PC-9 (cell line): ENCODE data around the gene CNTN5. TPM values are rescaled to one million over a fixed set of nuclear protein-coding genes. Genes with fewer than 3 reads are reported as not detected.

Source experiments
- BruUV-seq: library from RNA; stranded (reverse); fragments of 400-500 nt; replicated peaks from 2 replicates; lab custom pipeline; 2021; lab: Mats Ljungman, UMichigan
- CTCF ChIA-PET: fragments of 300-600 bp; sonication (Branson Sonifier 250); formaldehyde crosslinking; loops from one replicate; lab custom pipeline; 2022; ENCODE audit warnings: antibody characterized with exemption; lab: Charles Lee
- POLR2A ChIA-PET: fragments of 300-600 bp; sonication (Branson Sonifier 250); formaldehyde crosslinking; loops from one replicate; lab custom pipeline; 2022; ENCODE audit warnings: antibody characterized with exemption; ENCODE audit not compliant: unreplicated experiment; lab: Charles Lee
- DNase-seq, 2 experiments: peaks; one replicate each; pipeline versions ENCODE4 v3.0.0 to v3.0.0-alpha.2; 2015 to 2022; ENCODE audit warnings: mixed read lengths in 1 of 2
- H2AFZ ChIP-seq: fragments of 200-600 bp; sonication (generic); 2 replicates; pipeline ENCODE4 v1.8.1; 2017; ENCODE audit warnings: antibody characterized with exemption
- H3F3A ChIP-seq: fragments of 200-600 bp; sonication (generic); 2 replicates; pipeline ENCODE4 v1.8.1; 2017; ENCODE audit warnings: antibody characterized with exemption, mild to moderate bottlenecking, low read depth; ENCODE audit not compliant: insufficient read depth
- H3K27ac ChIP-seq: fragments of 200-600 bp; sonication (generic); 2 replicates; pipeline ENCODE4 v1.6.1; 2016; ENCODE audit warnings: mixed run types
- H3K27me3 ChIP-seq: fragments of 200-600 bp; sonication (generic); 2 replicates; pipeline ENCODE4 v1.6.1; 2016; ENCODE audit warnings: low read depth, mixed run types; ENCODE audit not compliant: insufficient read depth
- H3K36me3 ChIP-seq: fragments of 200-600 bp; sonication (generic); 2 replicates; pipeline ENCODE4 v1.6.1; 2016; ENCODE audit warnings: low read depth, mixed run types
- H3K4me1 ChIP-seq: fragments of 200-600 bp; sonication (generic); replicated peaks from 2 replicates; pipeline ENCODE4 v1.6.1; 2016; ENCODE audit warnings: mixed run types; ENCODE audit not compliant: insufficient read depth
- H3K4me2 ChIP-seq: fragments of 200-600 bp; sonication (generic); 2 replicates; pipeline ENCODE4 v1.6.1; 2017; ENCODE audit warnings: mixed run types
- H3K4me3 ChIP-seq: fragments of 200-600 bp; sonication (generic); 2 replicates; pipeline ENCODE4 v1.6.1; 2016; ENCODE audit warnings: mixed run types
- H3K79me2 ChIP-seq: fragments of 200-600 bp; sonication (generic); 2 replicates; pipeline ENCODE4 v1.6.1; 2017; ENCODE audit warnings: low read depth, mixed run types
- H3K9me2 ChIP-seq: fragments of 200-600 bp; sonication (generic); 2 replicates; pipeline ENCODE4 v1.8.1; 2017; ENCODE audit warnings: mild to moderate bottlenecking; ENCODE audit not compliant: insufficient read depth
- H3K9me3 ChIP-seq: fragments of 200-600 bp; sonication (generic); 2 replicates; pipeline ENCODE4 v1.8.1; 2016; ENCODE audit warnings: low read depth; ENCODE audit not compliant: insufficient read depth
- H4K20me1 ChIP-seq: fragments of 200-600 bp; sonication (generic); 2 replicates; pipeline ENCODE4 v1.8.1; 2017; ENCODE audit not compliant: insufficient read depth
- EZH2 ChIP-seq: fragments of 200-600 bp; sonication (generic); IDR thresholded peaks from 2 replicates; pipeline ENCODE4 v1.8.0; 2017; ENCODE audit warnings: antibody characterized with exemption, low read depth
- intact Hi-C: fragments of 100-400 bp; cut with micrococcal nuclease; formaldehyde crosslinking; loops from one replicate; pipeline ENCODE4 v1.10.0; 2022; ENCODE audit not compliant: unreplicated experiment
- total RNA-seq: library from RNA; stranded (reverse); gene quantifications from 2 replicates; pipeline ENCODE4 v1.2.3, GENCODE V29; 2021
- TF ChIP-seq, protein P1 (sequence below): fragments of 200-600 bp; sonication (generic); conservative IDR thresholded peaks from 2 replicates; pipeline ENCODE4 v1.6.1; 2017; ENCODE audit warnings: mixed run types, antibody characterized with exemption, mild to moderate bottlenecking, moderate library complexity

CNTN5 gene
- total RNA-seq, 1 experiment from 2014 or later: not detected

DNA sequence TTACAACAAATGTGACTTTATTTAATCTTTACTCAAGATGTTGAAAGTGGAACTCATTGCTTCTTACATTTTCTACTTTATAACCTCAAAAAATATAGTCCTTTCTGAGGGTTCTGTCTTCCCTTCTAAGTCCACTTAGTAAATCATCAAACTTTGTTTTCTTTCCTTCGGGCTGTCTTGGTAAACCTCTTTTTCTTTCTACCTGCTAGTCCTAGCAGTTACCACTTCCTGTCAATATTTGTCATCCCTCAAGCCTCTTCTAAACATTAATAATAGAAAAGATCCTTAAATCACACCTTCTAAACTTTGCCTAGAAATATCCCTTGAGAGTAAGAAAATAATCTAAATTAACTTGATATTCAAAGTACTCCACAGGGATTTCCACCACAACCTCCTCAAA lies 580.4 kb downstream of the CNTN5 start:
- Histone ChIP-seq H3K9me3 (no peaks in the 10 kb centered on the region), H3K4me1 (no peaks in the 10 kb centered on the region), H3K27ac (no peak overlapping the region), H3K9me2 (no peaks in the 10 kb centered on the region), H3K4me3 (no peak overlapping the region), H3K36me3 (no peaks in the 10 kb centered on the region), H4K20me1 (0 out of 2 replicates have a peak, but pooled peaks cover 3% of the 10 kb centered on the region), H3K27me3 (no peaks in the 10 kb centered on the region), H3K4me2 (no peak overlapping the region), H3K79me2 (no peaks in the 10 kb centered on the region), H2AFZ (no peak overlapping the region), H3F3A (no peaks in the 10 kb centered on the region)
- intact Hi-C loops: no loop called here
- ChIA-PET POLR2A (no interaction called here), CTCF (no interaction called here)
- no TSS peak for BruUV-seq
- no peak for TF ChIP-seq EZH2
- TF ChIP-seq, protein P1, sequence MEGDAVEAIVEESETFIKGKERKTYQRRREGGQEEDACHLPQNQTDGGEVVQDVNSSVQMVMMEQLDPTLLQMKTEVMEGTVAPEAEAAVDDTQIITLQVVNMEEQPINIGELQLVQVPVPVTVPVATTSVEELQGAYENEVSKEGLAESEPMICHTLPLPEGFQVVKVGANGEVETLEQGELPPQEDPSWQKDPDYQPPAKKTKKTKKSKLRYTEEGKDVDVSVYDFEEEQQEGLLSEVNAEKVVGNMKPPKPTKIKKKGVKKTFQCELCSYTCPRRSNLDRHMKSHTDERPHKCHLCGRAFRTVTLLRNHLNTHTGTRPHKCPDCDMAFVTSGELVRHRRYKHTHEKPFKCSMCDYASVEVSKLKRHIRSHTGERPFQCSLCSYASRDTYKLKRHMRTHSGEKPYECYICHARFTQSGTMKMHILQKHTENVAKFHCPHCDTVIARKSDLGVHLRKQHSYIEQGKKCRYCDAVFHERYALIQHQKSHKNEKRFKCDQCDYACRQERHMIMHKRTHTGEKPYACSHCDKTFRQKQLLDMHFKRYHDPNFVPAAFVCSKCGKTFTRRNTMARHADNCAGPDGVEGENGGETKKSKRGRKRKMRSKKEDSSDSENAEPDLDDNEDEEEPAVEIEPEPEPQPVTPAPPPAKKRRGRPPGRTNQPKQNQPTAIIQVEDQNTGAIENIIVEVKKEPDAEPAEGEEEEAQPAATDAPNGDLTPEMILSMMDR: no peak
- DNase-seq: no peak

DNA sequence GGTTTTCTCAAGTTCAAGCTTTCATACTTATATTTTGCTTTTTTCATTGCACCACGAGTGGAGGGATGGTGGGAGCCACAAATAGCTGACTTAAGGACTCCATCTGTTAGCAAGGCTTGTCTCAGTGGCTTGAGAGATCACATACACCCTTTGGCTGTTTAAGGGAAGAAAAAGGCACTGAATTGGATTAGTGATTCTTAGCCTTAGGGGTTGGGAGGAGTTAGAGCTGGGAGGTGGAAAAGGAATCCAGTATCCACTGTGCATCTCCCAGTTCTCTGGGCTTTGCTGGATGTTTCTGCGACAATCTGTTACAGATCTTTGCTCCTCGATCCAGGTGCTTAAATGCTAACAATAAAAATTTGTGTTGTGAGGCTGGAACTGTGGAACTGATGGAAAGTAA lies 593.6 kb downstream of the CNTN5 start:
- no peak overlapping the region for H3K4me2 ChIP-seq
- DNase-seq: no peak
- intact Hi-C loops: no loop called here
- H3K27me3 ChIP-seq: no peaks in the 10 kb centered on the region
- no peaks in the 10 kb centered on the region for H3K9me2 ChIP-seq
- ChIA-PET CTCF (no interaction called here), POLR2A (no interaction called here)
- H3K36me3 ChIP-seq: no peaks in the 10 kb centered on the region
- no peak overlapping the region for H3K4me3 ChIP-seq
- no peaks in the 10 kb centered on the region for H3K4me1 ChIP-seq
- no peaks in the 10 kb centered on the region for H3K9me3 ChIP-seq
- H3F3A ChIP-seq: no peaks in the 10 kb centered on the region
- BruUV-seq: no TSS peak
- no peak overlapping the region for H2AFZ ChIP-seq
- TF ChIP-seq, protein P1: no peak
- no peak overlapping the region for H3K27ac ChIP-seq
- H4K20me1 ChIP-seq: no peaks in the 10 kb centered on the region
- no peaks in the 10 kb centered on the region for H3K79me2 ChIP-seq

DNA sequence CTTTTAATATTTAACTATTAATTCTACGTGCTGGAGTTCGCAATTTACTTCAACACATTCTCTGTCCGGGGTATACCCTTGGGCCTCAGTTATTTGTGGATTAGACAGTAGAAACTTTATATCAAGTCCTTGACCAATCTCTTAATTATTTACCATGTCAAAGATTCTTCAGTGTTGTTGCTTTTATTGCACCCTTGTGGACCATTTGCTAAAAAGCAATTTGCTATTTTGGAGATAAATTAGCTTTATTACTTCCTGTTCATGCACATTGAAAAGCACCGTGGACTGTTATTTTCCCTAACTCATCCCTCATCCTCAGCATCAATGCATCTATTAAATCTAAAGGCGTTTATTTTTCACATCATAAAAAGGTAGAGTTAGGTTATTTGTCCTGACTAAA lies 609.9 kb downstream of the CNTN5 start:
- CTCF ChIA-PET: no interaction called here
- 0 out of 2 replicates have a peak, but pooled peaks cover 6% of the 10 kb centered on the region for H3K9me2 ChIP-seq
- POLR2A ChIA-PET: no interaction called here
- no peaks in the 10 kb centered on the region for H3K4me1 ChIP-seq
- H3F3A ChIP-seq: no peaks in the 10 kb centered on the region
- no peak overlapping the region for H2AFZ ChIP-seq
- no peak overlapping the region for H3K4me3 ChIP-seq
- BruUV-seq: no TSS peak
- no peaks in the 10 kb centered on the region for H3K79me2 ChIP-seq
- no peaks in the 10 kb centered on the region for H3K36me3 ChIP-seq
- H3K27ac ChIP-seq: no peak overlapping the region
- no peaks in the 10 kb centered on the region for H4K20me1 ChIP-seq
- H3K27me3 ChIP-seq: no peaks in the 10 kb centered on the region
- H3K4me2 ChIP-seq: no peak overlapping the region
- H3K9me3 ChIP-seq: no peaks in the 10 kb centered on the region; the same call in 1 of the 2 replicates
- TF ChIP-seq, protein P1: no peak
- TF ChIP-seq EZH2: no peak
- intact Hi-C loops: no loop called here
- DNase-seq: no peak
